Measurements from ENCODE around the gene PRR7.
A peak's percentile ranks its signal among the peaks of the same experiment; 100 is the strongest.

PRR7 gene

GRCh38 chr5:177486256-177486655 is 39.6 kb downstream of the PRR7 start:
- no peak for DNase-seq

- DNase-seq: no peak
These were observed 40.5 kb downstream of the PRR7 start for GRCh38 chr5:177487144-177487543.

GRCh38 chr5:177487975-177488374 is 41.4 kb downstream of the PRR7 start:
- DNase-seq: no peak

GRCh38 chr5:177489119-177489716 is 42.6 kb downstream of the PRR7 start:
- no peak for DNase-seq

GRCh38 chr5:177490311-177490991 is 43.8 kb downstream of the PRR7 start:
- no peak for DNase-seq

- DNase-seq: no peak
These were observed 44.4 kb downstream of the PRR7 start for GRCh38 chr5:177490992-177491391.

- DNase-seq: no peak
These were observed 44.9 kb downstream of the PRR7 start for GRCh38 chr5:177491429-177491945.

GRCh38 chr5:177491983-177492746 is 45.6 kb downstream of the PRR7 start:
- no peak for DNase-seq

- DNase-seq: no peak
These were observed 46.2 kb downstream of the PRR7 start for GRCh38 chr5:177492841-177493240.

- no peak for DNase-seq
These were observed 47.3 kb downstream of the PRR7 start for GRCh38 chr5:177493795-177494345.

- no peak for DNase-seq
These were observed 48.0 kb downstream of the PRR7 start for GRCh38 chr5:177494346-177495195.

GRCh38 chr5:177495243-177496060 is 48.8 kb downstream of the PRR7 start:
- DNase-seq: no peak

GRCh38 chr5:177496070-177496726 is 49.6 kb downstream of the PRR7 start:
- DNase-seq: no peak

GRCh38 chr5:177496727-177497291 is 50.2 kb downstream of the PRR7 start:
- DNase-seq: no peak

GRCh38 chr5:177497292-177498012 is 50.8 kb downstream of the PRR7 start, which contains the start of gene PDLIM7:
TSS of gene PDLIM7 (minus strand) at chr5:177497604. CDS start at chr5:177496512, 1,092 bp downstream.
- DNase-seq: peak; percentile 90

GRCh38 chr5:177498013-177498787 is 51.6 kb downstream of the PRR7 start:
- no peak for DNase-seq

GRCh38 chr5:177499842-177500241 is 53.2 kb downstream of the PRR7 start:
- DNase-seq: no peak

- peak; percentile 77 for DNase-seq
These were observed 54.3 kb downstream of the PRR7 start for GRCh38 chr5:177500685-177501522.
